ENCODE results near the gene ACTN1.

The ACTN1 gene

GRCh38 chr14:68932231-68932630, 46.9 kb downstream of the ACTN1 start:
- no peak for DNase-seq

GRCh38 chr14:68931474-68932051, 47.5 kb downstream of the ACTN1 start:
- no peak for DNase-seq

DNA sequence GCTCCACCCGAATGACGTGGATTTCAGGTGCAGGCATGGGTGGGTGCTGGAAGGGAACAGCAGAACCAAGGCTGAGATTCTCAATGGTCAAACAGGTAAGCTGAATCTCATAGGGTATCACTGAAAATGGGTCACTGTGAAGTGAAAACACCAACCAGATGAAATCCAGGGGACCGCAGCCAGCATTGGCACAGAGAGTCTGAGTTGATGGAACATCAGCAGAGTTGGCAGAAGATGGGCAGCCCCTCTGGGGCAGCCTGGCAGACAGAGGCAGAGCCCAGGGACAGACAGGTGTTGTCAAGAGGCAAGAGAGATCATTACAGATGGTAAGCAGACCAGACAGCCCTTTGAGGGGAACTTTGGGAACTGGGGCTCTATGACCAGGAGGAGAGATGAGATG, 48.0 kb downstream of the ACTN1 start:
- no peak for DNase-seq

DNA sequence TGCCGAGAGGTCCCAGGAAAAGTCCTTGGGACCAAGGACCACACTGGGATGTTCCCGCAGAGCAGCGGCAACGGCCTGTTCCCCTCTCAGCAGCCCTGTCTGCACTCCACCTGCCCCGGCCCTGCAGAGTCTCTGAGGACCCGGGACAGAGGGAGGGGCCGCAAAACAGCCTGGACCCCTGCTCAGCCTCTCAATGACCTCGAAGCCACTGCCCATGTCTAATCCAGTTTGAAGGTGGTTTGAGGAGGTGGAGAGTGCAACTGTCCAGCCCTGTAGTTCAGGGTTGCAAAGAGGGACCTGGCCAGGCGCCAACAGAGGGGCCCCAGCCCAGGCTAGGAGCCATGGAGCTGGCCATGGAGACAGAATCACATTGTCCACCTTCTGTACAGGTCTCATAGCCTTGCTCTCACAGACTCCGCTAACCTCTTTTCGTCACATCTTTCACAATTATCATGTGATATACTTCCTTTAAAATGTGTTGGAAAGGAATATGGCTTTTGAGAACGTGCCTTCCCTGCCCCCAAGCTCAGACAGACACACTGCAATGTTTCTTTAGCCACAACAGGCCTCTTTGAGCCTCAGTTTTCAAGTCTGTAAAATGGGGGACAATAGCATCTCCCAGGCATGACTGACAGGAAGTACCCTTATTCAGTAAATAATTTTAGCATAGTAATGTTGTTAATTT, 49.3 kb downstream of the ACTN1 start:
- no peak for DNase-seq

DNA sequence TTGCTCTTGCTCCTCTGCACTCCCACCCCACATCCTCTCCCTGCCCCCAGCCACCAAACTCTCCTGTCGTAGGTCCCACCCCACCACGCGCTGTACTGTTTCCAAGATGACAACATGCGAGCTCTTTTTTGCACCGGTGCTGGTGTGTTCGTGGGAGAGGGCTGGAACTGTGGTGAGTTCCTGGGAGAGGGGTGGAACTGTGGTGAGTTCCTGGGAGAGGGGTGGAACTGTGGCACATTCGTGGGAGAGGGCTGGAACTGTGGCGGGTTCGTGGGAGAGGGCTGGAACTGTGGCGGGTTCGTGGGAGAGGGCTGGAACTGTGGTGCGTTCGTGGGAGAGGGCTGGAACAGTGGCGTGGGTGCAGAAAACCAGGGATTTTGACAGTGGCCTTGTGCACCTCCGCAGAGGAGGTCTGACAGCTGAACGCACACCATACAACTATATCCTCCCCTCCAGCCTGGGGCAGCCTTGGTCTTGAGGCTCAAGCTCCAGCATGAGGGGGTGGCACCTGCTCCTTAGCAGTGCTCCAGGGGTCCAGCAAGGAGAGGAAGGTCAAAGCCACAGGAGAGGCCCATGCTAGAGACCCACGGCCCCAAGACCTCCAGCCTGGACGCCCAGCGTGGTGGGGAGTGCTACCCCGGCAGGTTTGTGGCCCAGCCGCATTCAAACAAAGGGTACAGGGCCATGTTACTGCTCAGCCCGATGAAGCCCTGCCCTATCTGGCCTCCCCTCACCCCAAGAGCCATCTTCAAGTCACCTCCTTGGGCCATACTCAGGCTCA, 50.1 kb downstream of the ACTN1 start:
- DNase-seq, result no peak

- no peak for DNase-seq
Observed at GRCh38 chr14:68927956-68928675, 51.0 kb downstream of the ACTN1 start.

- DNase-seq, result no peak
Observed at GRCh38 chr14:68927089-68927488, 52.0 kb downstream of the ACTN1 start.

DNA sequence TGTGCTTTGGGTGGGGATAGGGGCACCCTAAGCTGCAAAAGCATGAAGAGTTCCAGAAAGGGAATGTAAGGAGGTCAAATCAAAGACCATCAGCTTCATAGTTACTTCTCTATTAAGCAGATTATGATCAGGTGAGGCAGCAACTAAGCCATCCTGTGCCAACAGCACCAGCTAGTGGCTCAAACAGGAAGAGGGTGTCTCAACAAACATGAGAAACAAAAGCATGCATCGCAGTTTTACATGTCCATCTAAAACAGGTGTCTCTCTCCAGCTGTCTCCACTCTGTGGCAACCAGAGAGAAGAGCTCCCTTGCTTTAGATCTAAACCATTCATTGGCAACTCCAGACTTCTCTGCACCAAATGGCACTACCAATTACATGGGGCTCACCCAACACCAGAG, 52.9 kb downstream of the ACTN1 start:
- DNase-seq, result no peak

DNA sequence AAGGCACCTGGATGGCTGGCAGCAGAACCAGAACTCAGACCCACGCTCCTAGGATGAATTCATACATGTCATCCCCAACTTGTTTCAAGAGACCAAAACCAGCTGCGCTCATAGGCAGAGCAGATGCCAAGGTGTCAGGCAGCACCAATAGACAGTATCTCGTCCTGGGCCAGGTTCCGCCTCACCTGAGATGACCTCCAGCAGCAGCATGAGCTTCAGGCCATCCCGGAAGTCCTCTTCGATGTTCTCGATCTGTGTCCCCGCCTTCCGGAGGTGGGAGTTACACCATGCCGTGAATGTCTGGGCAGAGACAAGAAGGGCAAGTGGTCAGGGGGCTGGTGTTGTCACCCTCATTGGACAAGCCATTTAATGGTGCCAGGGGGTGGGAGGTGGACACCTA, 53.7 kb downstream of the ACTN1 start:
- no peak for DNase-seq

- no peak for DNase-seq
Observed at GRCh38 chr14:68924186-68925158, 54.6 kb downstream of the ACTN1 start.

GRCh38 chr14:68922886-68923285, 56.2 kb downstream of the ACTN1 start:
- DNase-seq, result no peak

GRCh38 chr14:68922201-68922621, 56.9 kb downstream of the ACTN1 start:
- no peak for DNase-seq

GRCh38 chr14:68921666-68922065, 57.4 kb downstream of the ACTN1 start:
- no peak for DNase-seq

GRCh38 chr14:68921049-68921448, 58.1 kb downstream of the ACTN1 start:
- DNase-seq, result no peak

GRCh38 chr14:68919129-68919927, 59.8 kb downstream of the ACTN1 start:
- no peak for DNase-seq

- no peak for DNase-seq
Observed at GRCh38 chr14:68918612-68919011, 60.5 kb downstream of the ACTN1 start.

DNA sequence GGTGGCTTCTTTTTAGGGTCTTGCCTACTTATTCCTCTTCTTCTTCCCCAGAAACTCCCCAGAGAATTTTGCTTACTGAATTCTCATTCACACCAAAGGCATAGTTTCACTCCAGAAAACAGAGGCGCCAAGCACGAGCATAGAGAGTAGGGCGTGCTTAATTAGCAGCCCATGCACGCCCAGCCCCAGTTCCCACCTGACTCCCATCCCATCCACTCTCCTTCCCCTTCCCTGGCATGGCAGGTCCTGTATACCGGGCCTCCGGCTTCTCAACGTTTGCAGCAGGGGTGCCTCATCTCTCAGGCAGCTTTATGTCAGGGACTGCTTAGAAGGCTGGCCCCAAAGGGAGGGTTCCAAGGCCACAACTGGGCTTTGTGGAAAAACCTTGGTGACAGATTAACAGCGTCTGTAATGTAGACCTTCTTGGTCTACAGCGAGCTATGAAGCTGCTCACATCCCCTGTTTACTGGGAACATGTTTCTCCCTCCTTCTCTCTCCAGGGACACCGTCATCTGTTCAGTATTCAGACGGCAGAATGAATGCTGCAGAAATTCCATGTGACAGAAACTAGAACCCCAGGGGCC, 62.7 kb downstream of the ACTN1 start:
- no peak for DNase-seq

DNA sequence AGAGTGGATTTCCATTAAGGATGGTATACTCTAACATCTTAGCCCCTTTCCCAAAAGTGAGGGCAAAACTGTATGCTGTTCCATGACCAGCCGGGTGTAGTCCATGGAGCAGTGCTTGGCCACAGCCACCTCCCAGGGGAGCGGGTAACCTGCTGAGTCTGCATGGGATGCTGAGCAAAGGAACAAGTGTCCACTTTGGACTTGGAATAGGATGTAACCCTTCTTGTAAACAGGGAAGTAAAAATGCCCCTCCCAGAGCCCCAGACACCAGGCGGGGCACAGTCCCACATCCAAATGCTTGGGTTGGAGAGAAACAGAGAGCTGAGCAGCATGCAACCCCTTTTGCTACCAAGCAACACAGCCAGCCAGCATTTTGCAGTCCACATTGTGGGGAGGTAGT, 65.6 kb downstream of the ACTN1 start:
- DNase-seq, result no peak

GRCh38 chr14:68911594-68912227, 67.4 kb downstream of the ACTN1 start:
- DNase-seq, result peak; percentile 60

- DNase-seq, result no peak
Observed at GRCh38 chr14:68910540-68910939, 68.6 kb downstream of the ACTN1 start.

DNA sequence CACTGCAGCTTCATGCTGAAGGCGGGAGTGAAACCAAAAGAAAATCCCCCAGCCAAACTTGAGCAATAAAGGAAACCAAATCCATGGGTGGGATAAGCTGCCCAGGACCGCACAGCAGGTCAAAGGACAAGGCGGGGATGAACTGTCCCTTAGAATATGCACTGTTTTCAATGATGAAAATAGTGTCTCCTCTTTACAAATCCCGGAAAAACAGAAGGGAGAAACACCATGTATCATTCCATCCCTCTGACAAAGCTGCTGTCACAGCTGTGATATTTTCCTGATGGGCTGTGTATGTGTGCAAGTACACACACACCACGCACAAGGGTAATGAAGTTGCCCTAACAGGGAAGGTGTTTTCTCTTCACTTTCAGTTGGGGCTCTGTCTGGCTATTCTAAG, 70.3 kb downstream of the ACTN1 start:
- no peak for DNase-seq

All from NCI-H1436 (cell line).